Stimulated activated naive CD4-positive, alpha-beta T cell treated with Interleukin-2 at 50 U/mL for 16 hours (primary cell): Measurements from ENCODE around the gene MAPK4.
"Not testable (repeated sequence)": the region's sequence is repeated elsewhere in the genome, so short reads cannot be mapped to it uniquely, and the experiment has no call there.

Source experiments
- DNase-seq: peaks from one replicate; lab custom pipeline; 2025; lab: John Stamatoyannopoulos, UW

Gene MAPK4

GRCh38 chr18:50578030-50578429, 18.1 kb downstream of the MAPK4 start:
- DNase-seq, result no peak

GRCh38 chr18:50578651-50579050, 18.8 kb downstream of the MAPK4 start:
- DNase-seq, result no peak

- no peak for DNase-seq
These were observed 19.3 kb downstream of the MAPK4 start for GRCh38 chr18:50579061-50579774.

DNA sequence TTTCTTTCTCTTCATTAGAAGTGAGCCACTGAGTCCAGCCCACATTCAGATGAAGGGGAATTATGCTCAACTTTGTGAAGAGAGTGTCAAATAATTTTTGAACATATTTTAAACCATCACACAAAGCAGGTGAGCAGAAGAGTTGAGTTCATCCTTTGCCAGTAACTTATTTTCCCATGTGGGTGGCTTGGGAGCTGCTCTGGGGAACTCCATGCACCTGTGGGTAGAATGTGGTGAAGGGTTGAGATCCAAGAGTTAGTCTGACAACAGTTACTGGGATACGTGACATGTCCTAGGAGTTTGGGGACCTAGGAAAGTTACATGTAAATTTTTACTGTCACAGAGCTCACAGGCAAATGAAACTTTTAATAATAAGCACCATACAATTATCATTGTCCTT, 21.6 kb downstream of the MAPK4 start:
- no peak for DNase-seq

GRCh38 chr18:50582500-50582899, 22.6 kb downstream of the MAPK4 start:
- DNase-seq, result no peak

DNA sequence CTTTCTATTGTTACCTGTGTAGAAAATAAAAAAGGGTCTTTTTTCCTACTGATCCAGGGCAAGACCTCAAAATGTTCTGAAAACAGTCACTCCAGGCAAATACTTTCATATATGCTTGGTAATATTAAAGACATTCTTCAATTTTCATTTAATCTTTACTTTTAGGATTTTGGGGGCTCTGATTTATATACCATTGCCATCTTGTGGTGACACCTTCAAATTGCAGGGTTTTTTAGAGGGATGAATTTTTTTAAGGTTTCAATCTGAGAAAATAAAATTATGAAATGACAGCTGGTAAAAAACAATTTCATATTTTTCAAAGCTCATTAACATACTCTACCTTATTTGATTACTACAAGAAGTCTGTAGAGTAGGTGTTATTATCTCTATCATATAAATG, 26.8 kb downstream of the MAPK4 start:
- DNase-seq, result no peak

DNA sequence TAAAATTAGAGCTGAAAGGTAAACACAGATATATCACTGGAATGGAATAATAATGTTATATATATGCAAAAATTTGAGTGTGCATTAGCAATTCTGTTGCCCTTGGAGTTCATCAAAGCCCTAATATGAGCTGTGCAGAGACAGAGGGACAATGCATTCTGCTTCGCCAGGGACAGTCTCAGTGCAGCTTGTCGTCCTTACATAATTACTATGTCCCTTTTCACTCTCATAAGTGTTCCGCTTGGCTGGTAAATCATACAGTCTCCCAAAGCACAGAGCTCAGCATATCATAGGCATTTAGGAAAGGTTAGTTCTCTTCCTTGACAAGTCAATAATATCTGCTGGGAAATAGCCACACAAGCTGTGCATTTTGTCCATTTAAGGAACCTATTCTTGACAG, 30.7 kb downstream of the MAPK4 start:
- no peak for DNase-seq

GRCh38 chr18:50594012-50594411, 34.1 kb downstream of the MAPK4 start:
- DNase-seq, result no peak

- no peak for DNase-seq
These were observed 35.1 kb downstream of the MAPK4 start for GRCh38 chr18:50594942-50595341.

- DNase-seq, result no peak
These were observed 42.6 kb downstream of the MAPK4 start for GRCh38 chr18:50602466-50602865.

- DNase-seq, result no peak
These were observed 46.7 kb downstream of the MAPK4 start for GRCh38 chr18:50606609-50607008.

DNA sequence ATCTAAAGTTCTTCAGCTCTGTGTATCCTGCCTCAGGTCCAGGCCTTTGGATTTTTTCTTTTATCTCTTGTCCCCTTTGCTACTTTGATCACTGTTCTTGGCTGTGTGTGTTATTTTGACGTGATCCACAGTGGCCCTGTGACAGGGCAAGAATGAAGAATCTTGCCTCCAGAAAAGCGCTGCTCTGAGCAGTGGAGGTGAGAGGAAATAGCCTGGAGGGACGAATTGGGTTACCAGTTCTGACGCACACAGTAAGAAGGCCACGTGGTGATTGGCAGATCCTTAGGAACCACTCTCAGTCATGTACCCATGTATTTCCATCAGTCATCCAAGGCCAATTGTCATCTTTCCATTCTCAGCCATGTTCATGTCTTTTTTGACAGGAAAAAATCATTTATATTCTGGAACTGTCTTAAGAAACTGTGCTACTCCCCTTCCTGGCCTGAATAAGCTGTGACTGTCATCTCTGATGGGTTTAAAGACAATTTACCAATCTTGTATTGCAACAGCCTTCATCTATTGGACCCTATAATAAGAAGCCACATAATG, 47.6 kb downstream of the MAPK4 start:
- no peak for DNase-seq

DNA sequence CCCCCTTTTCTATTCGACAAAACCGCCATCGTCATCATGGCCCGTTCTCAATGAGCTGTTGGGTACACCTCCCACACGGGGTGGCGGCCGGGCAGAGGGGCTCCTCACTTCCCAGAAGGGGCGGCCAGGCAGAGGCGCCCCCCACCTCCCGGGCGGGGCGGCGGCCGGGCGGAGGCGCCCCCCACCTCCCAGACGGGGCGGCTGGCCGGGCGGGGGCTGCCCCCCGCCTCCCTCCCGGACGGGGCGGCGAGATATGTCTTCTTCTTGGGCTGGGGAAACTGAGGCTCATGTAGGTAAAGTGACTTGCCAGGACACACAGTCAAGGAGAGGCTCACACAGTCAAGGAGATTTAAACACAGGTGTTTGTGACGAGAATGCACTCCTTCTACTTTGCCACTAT, 49.3 kb downstream of the MAPK4 start:
- DNase-seq, result not testable (repeated sequence)

DNA sequence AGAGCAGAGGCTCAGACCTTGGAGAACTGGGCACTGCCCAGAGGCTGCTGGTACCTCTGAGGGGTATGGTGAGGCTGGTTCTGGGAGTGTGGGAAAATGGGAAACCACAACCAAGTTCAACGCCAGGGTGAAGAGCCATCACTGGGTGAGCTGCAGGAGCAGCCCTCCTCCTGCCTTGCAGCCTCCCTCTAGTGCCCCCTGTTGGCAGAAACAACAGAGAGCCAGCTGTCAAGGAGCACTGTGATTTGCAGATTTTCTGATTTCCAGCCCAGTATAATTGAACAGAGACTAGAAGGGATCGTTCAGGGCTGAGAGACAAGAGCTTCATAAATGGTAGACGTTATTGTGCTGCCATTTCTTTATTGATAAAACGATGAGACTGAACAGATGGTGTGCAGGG, 50.5 kb downstream of the MAPK4 start:
- DNase-seq, result no peak

DNA sequence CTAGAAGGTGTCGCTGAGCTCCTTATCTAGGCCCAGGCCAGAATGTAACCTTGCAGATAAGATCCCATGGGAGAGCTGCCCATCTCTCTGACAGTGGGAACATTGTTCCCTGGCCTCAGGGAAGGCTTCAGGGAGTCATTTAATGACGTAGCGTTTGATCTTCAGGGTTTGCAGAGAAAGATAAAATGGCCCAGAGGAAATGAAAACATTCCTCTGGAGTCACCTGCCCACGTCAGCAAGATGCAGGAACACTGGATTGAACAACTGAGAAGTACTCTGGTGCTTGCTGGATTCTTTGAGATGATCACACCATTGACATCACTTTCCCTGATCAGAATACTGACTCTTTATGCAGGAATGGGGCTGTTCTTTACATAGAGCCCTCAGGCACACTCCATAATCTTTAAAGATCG, 51.6 kb downstream of the MAPK4 start:
- DNase-seq, result no peak

GRCh38 chr18:50614838-50615237, 55.0 kb downstream of the MAPK4 start:
- DNase-seq, result no peak

- DNase-seq, result no peak
These were observed 56.7 kb downstream of the MAPK4 start for GRCh38 chr18:50616484-50617048.

DNA sequence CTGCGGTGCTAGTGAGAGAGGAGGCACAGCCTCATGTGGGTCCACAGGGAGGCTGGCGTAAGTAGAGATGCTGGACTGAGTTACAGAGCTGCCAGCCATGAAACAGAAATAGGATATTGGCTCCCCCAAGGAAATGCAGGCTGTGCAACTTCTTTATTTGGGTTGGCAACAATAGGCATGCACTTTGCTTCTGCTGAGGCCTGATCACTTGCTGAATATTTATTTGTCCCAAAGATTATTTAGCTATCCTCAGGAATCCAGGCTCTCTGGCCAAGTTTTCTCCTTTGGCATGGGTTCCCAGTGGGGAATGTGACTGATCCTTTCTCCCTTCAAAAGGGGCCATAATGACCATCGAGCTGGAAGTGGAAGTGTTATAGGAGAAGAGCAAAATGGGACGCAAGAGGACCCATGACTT, 60.0 kb downstream of the MAPK4 start:
- DNase-seq, result no peak

DNA sequence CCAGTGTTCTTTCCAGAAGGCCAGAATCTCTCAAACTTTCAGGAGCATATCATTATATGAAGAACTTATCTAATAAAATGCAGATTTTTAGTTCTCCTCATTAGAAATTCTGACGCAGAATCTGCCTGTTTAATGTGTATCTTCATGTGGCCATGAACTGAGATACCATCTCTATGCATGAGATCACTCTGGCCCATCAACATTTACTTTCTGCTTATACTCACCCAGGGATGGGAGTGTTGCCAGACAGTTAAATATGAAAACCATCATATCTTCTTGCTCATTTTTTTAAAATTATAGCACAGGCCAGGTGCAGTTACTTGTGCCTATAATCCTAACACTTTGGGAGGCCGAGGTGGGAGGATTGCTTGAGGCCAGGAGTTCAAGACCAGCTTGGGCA, 60.4 kb downstream of the MAPK4 start:
- DNase-seq, result no peak

- no peak for DNase-seq
These were observed 61.5 kb downstream of the MAPK4 start for GRCh38 chr18:50621366-50621765.

DNA sequence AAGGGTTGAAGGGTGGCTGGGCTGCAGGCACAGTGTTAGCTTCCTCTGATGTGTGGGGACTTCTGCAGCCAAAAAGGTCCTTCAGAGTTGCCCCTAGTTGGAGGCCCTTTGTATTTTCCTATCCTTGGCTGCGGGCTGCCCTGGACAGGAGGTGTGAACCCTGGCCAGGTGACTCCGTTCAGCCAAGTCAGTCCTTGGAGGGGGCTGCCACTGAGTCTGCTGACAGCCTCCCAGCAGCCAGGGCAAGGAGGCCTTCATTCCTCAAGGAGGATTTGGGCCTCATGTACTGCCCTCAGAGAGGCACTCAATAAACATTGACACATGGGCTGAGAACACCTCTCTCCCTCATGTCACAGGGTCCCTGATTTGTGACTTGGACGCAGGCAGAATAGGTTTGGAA, 62.4 kb downstream of the MAPK4 start:
- DNase-seq, result no peak

DNA sequence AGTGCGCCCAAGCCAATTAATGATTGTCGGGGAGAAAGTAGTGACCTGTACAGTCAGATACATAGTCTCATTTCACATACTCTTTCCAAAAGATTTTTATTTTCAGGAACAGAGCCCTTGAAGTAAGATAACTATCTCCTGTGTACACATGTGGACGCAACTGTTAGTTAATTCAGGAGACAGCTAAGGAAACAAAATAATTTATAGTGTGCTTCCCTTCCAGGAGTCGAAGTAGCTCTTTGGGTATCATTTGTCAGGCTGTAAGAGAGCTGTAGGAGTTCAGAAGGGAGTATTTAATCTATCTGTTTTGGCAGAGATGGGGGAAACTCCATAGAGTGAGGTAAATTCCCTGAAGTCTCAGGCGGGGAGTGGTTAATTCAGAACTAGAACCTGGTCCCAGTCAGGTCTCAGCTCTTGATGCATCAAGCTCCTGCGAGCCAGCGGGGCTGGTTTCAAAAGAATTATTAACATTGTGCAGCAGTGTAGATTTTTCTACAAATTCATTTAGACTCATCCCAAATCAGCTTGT, 63.0 kb downstream of the MAPK4 start:
- no peak for DNase-seq

GRCh38 chr18:50623694-50624352, 63.9 kb downstream of the MAPK4 start:
- no peak for DNase-seq
